Thymus (tissue), 11 donors: ENCODE results near the gene PCYOX1L. TPM values are rescaled to one million over a fixed set of nuclear protein-coding genes. Genes with fewer than 3 reads are reported as not detected.
"Not testable (repeated sequence)": the region's sequence is repeated elsewhere in the genome, so short reads cannot be mapped to it uniquely, and the experiment has no call there.

Experiments
- DNase-seq, 9 donors: peaks; one replicate each; pipeline ENCODE4 v3.0.0-alpha.2; 2013; ENCODE audit warnings: low spot score in 9 of 9, low read depth in 6 of 9, missing footprints in 1 of 9
- H3K27ac ChIP-seq, 2 donors: one replicate each; pipeline ENCODE4 v1.5.1; 2013; ENCODE audit warnings: control low read depth in 1 of 2, low read depth in 1 of 2, low read length in 1 of 2, mild to moderate bottlenecking in 1 of 2, moderate library complexity in 1 of 2
- H3K27me3 ChIP-seq, 2 donors: one replicate each; pipeline ENCODE4 v1.5.1; 2013; ENCODE audit warnings: low read length in 1 of 2; ENCODE audit not compliant: control insufficient read depth in 2 of 2, insufficient read depth in 1 of 2
- H3K36me3 ChIP-seq, 2 donors: one replicate each; pipeline ENCODE4 v1.5.1; 2013; ENCODE audit warnings: low read length in 1 of 2, mild to moderate bottlenecking in 1 of 2, moderate library complexity in 1 of 2; ENCODE audit not compliant: control insufficient read depth in 2 of 2, insufficient read depth in 2 of 2
- H3K4me1 ChIP-seq, 2 donors: one replicate each; pipeline ENCODE4 v1.5.1; 2013; ENCODE audit warnings: low read length in 2 of 2; ENCODE audit not compliant: control insufficient read depth in 2 of 2, insufficient read depth in 2 of 2
- H3K4me3 ChIP-seq, 2 donors: one replicate each; pipeline ENCODE4 v1.5.1; 2013; ENCODE audit warnings: low read length in 2 of 2, control low read depth in 1 of 2, mild to moderate bottlenecking in 1 of 2
- H3K9me3 ChIP-seq, 2 donors: one replicate each; pipeline ENCODE4 v1.5.1; 2013; ENCODE audit warnings: low read length in 1 of 2, mild to moderate bottlenecking in 1 of 2; ENCODE audit not compliant: control insufficient read depth in 2 of 2, insufficient read depth in 1 of 2
- WGBS: extraction: QIAGEN DNeasy Blood & Tissue Kit; methylation state at CpG from one replicate; pipeline ENCODE4 v1.1.7; 2013; 5-methylcytosine and 5-hydroxymethylcytosine counted together
- polyA plus RNA-seq: library from polyadenylated mRNA; stranded (reverse); fragments of 200-250 nt; gene quantifications from one replicate; pipeline ENCODE4 v1.2.3, GENCODE V29; 2013
- total RNA-seq: library from RNA; stranded (reverse); fragments of 120-200 nt; gene quantifications from one replicate; pipeline ENCODE4 v1.2.4, GENCODE V29; 2013
- donor health status: healthy.

PCYOX1L gene
- total and polyA plus RNA-seq, 2 donors = 8.4 to 19.7 TPM

GRCh38 chr5:149397530-149397929, 39.7 kb downstream of the PCYOX1L start:
- no peak for DNase-seq

GRCh38 chr5:149398747-149399266, 41.0 kb downstream of the PCYOX1L start:
- H3K4me3 ChIP-seq, H3K4me1 ChIP-seq, DNase-seq, H3K27ac ChIP-seq, H3K36me3 ChIP-seq, H3K27me3 ChIP-seq, H3K9me3 ChIP-seq: not testable (repeated sequence)
- WGBS = 92% methylated on average over 7 of the region's 7 CpGs

More at GRCh38 chr5:149397530-149397929, 39.7 kb downstream of the PCYOX1L start:
- 97% methylated on average over 6 of the region's 6 CpGs for WGBS
- Histone ChIP-seq H3K9me3 (no peaks in the 10 kb centered on the region), H3K27ac (no peak overlapping the region), H3K4me1 (no peaks in the 10 kb centered on the region), H3K4me3 (no peak overlapping the region), H3K27me3 (no peaks in the 10 kb centered on the region), H3K36me3 (no peaks in the 10 kb centered on the region)

- Histone ChIP-seq H3K9me3 (no peaks in the 10 kb centered on the region), H3K27me3 (no peaks in the 10 kb centered on the region), H3K4me1 (no peaks in the 10 kb centered on the region), H3K36me3 (no peaks in the 10 kb centered on the region), H3K27ac (no peak overlapping the region), H3K4me3 (no peak overlapping the region)
- DNase-seq = no peak
These were observed 41.9 kb downstream of the PCYOX1L start for GRCh38 chr5:149399775-149400174.

GRCh38 chr5:149400304-149400703, 42.5 kb downstream of the PCYOX1L start:
- H3K27ac ChIP-seq = no peak overlapping the region
- no peak for DNase-seq
- 94% methylated on average over 6 of the region's 6 CpGs for WGBS

GRCh38 chr5:149401051-149401450, 43.2 kb downstream of the PCYOX1L start:
- WGBS = 97% methylated on average over 2 of the region's 2 CpGs

More at GRCh38 chr5:149400304-149400703, 42.5 kb downstream of the PCYOX1L start:
- H3K4me3 ChIP-seq = no peak overlapping the region
- H3K27me3 ChIP-seq = no peaks in the 10 kb centered on the region
- H3K4me1 ChIP-seq = no peaks in the 10 kb centered on the region
- no peaks in the 10 kb centered on the region for H3K9me3 ChIP-seq
- H3K36me3 ChIP-seq = no peaks in the 10 kb centered on the region

GRCh38 chr5:149402291-149402690, 44.4 kb downstream of the PCYOX1L start:
- Histone ChIP-seq H3K4me3 (no peak overlapping the region), H3K27me3 (no peaks in the 10 kb centered on the region), H3K9me3 (no peaks in the 10 kb centered on the region), H3K36me3 (no peaks in the 10 kb centered on the region), H3K4me1 (no peaks in the 10 kb centered on the region), H3K27ac (no peak overlapping the region)
- DNase-seq = no peak
- 98% methylated on average over 3 of the region's 3 CpGs for WGBS

More at GRCh38 chr5:149401051-149401450, 43.2 kb downstream of the PCYOX1L start:
- no peak overlapping the region for H3K4me3 ChIP-seq
- H3K9me3 ChIP-seq = no peaks in the 10 kb centered on the region
- H3K27me3 ChIP-seq = no peaks in the 10 kb centered on the region
- H3K36me3 ChIP-seq = no peaks in the 10 kb centered on the region
- no peak for DNase-seq
- no peak overlapping the region for H3K27ac ChIP-seq
- H3K4me1 ChIP-seq = no peaks in the 10 kb centered on the region

GRCh38 chr5:149403923-149404745, 46.3 kb downstream of the PCYOX1L start:
- no peak for DNase-seq
- Histone ChIP-seq H3K4me1 (no peaks in the 10 kb centered on the region), H3K9me3 (no peaks in the 10 kb centered on the region), H3K27ac (no peak overlapping the region), H3K27me3 (no peaks in the 10 kb centered on the region), H3K36me3 (no peaks in the 10 kb centered on the region), H3K4me3 (no peak overlapping the region)
- WGBS = 93% methylated on average over 15 of the region's 15 CpGs

GRCh38 chr5:149404746-149405549, 47.1 kb downstream of the PCYOX1L start:
- 90% methylated on average over 17 of the region's 17 CpGs for WGBS
- no peak overlapping the region for H3K4me3 ChIP-seq

More at GRCh38 chr5:149404746-149405549, 47.1 kb downstream of the PCYOX1L start:
- no peaks in the 10 kb centered on the region for H3K9me3 ChIP-seq
- no peaks in the 10 kb centered on the region for H3K36me3 ChIP-seq
- H3K27ac ChIP-seq = no peak overlapping the region
- DNase-seq = no peak
- H3K4me1 ChIP-seq = no peaks in the 10 kb centered on the region
- no peaks in the 10 kb centered on the region for H3K27me3 ChIP-seq
